ENCODE measurements around the gene CDK2AP2. TPM values are rescaled to one million over a fixed set of nuclear protein-coding genes. Genes with fewer than 3 reads are reported as not detected.

Gene CDK2AP2
- polyA plus RNA-seq, 2 of the 4 experiments (the other 2 are of a cell fraction), result 36.6 to 53.1 TPM

DNA sequence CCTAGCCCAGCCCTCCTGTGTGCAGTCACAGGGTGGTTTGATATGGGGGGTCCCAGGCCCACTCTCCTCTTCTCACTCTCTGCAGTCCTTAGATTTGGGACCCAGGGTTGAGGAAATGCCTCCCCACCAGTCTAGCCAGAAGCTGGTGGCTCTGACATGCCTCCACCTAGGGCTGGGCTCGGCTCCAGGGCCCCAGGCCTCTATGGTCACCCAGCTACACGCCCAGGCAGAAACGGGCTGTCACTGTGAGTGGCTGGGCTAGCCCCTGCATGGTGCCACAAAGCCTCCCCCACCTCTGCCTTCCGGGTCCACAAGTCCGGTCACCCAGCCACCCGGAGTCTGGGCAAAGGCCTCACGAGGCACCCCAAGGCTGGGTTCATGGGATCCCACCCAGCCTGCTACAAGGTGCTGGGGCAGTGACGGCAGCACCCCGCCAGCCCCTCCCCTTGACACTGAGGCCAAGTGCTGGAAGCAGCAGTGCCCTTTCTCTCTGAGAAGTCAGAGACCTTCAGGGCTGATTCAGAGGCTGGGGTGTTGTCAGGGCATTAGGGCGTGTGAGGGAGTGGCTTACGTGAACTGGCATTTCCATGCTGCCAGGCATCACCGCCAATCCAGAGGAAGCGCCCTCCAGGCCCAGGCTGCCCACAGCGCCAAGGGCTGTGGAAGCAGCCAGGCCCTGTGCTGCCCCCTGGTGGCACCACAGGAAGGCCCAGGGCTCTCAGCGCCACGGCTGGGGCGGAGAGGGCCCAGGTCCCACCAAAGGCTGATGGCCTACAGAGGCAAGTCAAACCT lies 2.2 kb downstream of the CDK2AP2 start (continued):
- TF ChIP-seq ZNF302 (CRISPR knock-in tag; IDR thresholded peaks at IDR 0.05), result no peak
- 0 out of 2 replicates have a peak, but pooled peaks have one; percentile 11 for TF ChIP-seq TP53 (CRISPR knock-in tag; IDR thresholded peaks at IDR 0.05)
- TF ChIP-seq POLR2A (IDR thresholded peaks at IDR 0.05; ENCODE audit: low read length), result peak; percentile 33
- no peak for TF ChIP-seq KDM5A (IDR thresholded peaks at IDR 0.05)
- TF ChIP-seq, protein P1, sequence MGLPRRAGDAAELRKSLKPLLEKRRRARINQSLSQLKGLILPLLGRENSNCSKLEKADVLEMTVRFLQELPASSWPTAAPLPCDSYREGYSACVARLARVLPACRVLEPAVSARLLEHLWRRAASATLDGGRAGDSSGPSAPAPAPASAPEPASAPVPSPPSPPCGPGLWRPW (IDR thresholded peaks at IDR 0.05), result no peak
- TF ChIP-seq, protein P2, sequence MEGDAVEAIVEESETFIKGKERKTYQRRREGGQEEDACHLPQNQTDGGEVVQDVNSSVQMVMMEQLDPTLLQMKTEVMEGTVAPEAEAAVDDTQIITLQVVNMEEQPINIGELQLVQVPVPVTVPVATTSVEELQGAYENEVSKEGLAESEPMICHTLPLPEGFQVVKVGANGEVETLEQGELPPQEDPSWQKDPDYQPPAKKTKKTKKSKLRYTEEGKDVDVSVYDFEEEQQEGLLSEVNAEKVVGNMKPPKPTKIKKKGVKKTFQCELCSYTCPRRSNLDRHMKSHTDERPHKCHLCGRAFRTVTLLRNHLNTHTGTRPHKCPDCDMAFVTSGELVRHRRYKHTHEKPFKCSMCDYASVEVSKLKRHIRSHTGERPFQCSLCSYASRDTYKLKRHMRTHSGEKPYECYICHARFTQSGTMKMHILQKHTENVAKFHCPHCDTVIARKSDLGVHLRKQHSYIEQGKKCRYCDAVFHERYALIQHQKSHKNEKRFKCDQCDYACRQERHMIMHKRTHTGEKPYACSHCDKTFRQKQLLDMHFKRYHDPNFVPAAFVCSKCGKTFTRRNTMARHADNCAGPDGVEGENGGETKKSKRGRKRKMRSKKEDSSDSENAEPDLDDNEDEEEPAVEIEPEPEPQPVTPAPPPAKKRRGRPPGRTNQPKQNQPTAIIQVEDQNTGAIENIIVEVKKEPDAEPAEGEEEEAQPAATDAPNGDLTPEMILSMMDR (IDR thresholded peaks at IDR 0.05), result peak; percentile 93
- no peak for TF ChIP-seq RCOR1 (IDR thresholded peaks at IDR 0.05; ENCODE audit: low read depth, low read length)
- no peak for TF ChIP-seq MAZ (IDR thresholded peaks at IDR 0.05; ENCODE audit: borderline replicate concordance, low read depth, low read length)
- no peak for TF ChIP-seq HOXB13 (CRISPR knock-in tag; IDR thresholded peaks at IDR 0.05; ENCODE audit: low read depth)
- no peak for TF ChIP-seq ZSCAN20 (CRISPR knock-in tag; IDR thresholded peaks at IDR 0.05)
- no peak for TF ChIP-seq NFE2L2 (conservative IDR thresholded peaks at IDR 0.05; ENCODE audit: low read length)
- TF ChIP-seq, protein P3, sequence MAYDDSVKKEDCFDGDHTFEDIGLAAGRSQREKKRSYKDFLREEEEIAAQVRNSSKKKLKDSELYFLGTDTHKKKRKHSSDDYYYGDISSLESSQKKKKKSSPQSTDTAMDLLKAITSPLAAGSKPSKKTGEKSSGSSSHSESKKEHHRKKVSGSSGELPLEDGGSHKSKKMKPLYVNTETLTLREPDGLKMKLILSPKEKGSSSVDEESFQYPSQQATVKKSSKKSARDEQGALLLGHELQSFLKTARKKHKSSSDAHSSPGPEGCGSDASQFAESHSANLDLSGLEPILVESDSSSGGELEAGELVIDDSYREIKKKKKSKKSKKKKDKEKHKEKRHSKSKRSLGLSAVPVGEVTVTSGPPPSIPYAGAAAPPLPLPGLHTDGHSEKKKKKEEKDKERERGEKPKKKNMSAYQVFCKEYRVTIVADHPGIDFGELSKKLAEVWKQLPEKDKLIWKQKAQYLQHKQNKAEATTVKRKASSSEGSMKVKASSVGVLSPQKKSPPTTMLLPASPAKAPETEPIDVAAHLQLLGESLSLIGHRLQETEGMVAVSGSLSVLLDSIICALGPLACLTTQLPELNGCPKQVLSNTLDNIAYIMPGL (CRISPR knock-in tag; IDR thresholded peaks at IDR 0.05; ENCODE audit: borderline replicate concordance), result no peak
- TF ChIP-seq, protein P4, sequence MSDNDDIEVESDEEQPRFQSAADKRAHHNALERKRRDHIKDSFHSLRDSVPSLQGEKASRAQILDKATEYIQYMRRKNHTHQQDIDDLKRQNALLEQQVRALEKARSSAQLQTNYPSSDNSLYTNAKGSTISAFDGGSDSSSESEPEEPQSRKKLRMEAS (IDR thresholded peaks at IDR 0.05), result peak; percentile 75
- TF ChIP-seq, protein P5, sequence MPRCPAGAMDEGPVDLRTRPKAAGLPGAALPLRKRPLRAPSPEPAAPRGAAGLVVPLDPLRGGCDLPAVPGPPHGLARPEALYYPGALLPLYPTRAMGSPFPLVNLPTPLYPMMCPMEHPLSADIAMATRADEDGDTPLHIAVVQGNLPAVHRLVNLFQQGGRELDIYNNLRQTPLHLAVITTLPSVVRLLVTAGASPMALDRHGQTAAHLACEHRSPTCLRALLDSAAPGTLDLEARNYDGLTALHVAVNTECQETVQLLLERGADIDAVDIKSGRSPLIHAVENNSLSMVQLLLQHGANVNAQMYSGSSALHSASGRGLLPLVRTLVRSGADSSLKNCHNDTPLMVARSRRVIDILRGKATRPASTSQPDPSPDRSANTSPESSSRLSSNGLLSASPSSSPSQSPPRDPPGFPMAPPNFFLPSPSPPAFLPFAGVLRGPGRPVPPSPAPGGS (IDR thresholded peaks at IDR 0.05), result 0 out of 3 replicates have a peak, but pooled peaks have one; percentile 38
- TF ChIP-seq HOXA7 (CRISPR knock-in tag; IDR thresholded peaks at IDR 0.05), result peak; percentile 51; the same call in 1 of the 2 replicates
- TF ChIP-seq SREBF2 (IDR thresholded peaks at IDR 0.05), result no peak
- no peak for TF ChIP-seq NPAS2 (CRISPR knock-in tag; IDR thresholded peaks at IDR 0.05; ENCODE audit: borderline replicate concordance)
- TF ChIP-seq HOXB5 (CRISPR knock-in tag; IDR thresholded peaks at IDR 0.05), result no peak
- peak; percentile 70; the same call in 1 of the 2 replicates for TF ChIP-seq MYC (IDR thresholded peaks at IDR 0.05; ENCODE audit: borderline replicate concordance, low read length)
- TF ChIP-seq SMC3 (IDR thresholded peaks at IDR 0.05), result peak; percentile 93
- TF ChIP-seq BHLHE40 (IDR thresholded peaks at IDR 0.05; ENCODE audit: low read depth, low read length), result no peak
- no peak for TF ChIP-seq RARB (CRISPR knock-in tag; IDR thresholded peaks at IDR 0.05)
